ENCODE results near the gene SHISAL1. TPM values are rescaled to one million over a fixed set of nuclear protein-coding genes. Genes with fewer than 3 reads are reported as not detected.

Gene SHISAL1
- total and polyA plus RNA-seq, 2 experiments from 2014 or later, result 0.58 to 2.2 TPM

DNA sequence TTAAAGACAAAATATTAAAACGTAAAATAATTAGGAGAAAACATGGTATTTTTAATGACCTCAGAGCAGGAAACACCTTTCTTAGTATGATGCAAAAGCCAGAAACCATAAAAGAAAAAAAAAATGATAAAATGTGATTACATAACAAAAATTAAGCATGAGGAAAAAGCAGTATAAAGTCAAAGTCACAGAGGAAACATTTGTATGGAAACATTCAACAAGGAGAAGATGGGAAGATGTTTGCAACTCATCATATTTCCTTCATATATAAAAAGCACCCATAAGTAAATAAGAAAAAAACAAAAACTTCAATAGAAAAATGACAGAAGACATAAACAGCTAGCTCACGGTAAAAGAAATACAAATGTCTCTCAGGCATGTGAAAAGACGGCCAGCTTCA lies 17.3 kb downstream of the SHISAL1 start:
- TF ChIP-seq EZH2 (IDR thresholded peaks at IDR 0.05; ENCODE audit: insufficient read depth, poor library complexity, severe bottlenecking) (no peak), EZH2phosphoT487 (IDR thresholded peaks at IDR 0.05; ENCODE audit: insufficient read depth, low read depth) (no peak)
- H3K27ac ChIP-seq, result no peak overlapping the region
- no peak overlapping the region for H3K4me3 ChIP-seq
- H2AFZ ChIP-seq, result no peak overlapping the region
- H3F3A ChIP-seq (ENCODE audit: insufficient read depth), result no peaks in the 10 kb centered on the region
- H3K9me2 ChIP-seq (ENCODE audit: insufficient read depth), result no peaks in the 10 kb centered on the region
- DNase-seq, result no peak
- no peak overlapping the region for H3K9ac ChIP-seq
- no peak overlapping the region for H3K4me2 ChIP-seq (ENCODE audit: unreplicated experiment)
- H3K36me3 ChIP-seq (ENCODE audit: low read depth), result no peaks in the 10 kb centered on the region
- no peaks in the 10 kb centered on the region; the same call in 1 of the 2 replicates for H3K27me3 ChIP-seq (replicated peaks; ENCODE audit: insufficient read depth)
- no peaks in the 10 kb centered on the region for H3K9me3 ChIP-seq (ENCODE audit: low read depth)
- in situ Hi-C loops (cut with MboI), result no loop called here
- 0 out of 2 replicates have a peak, but pooled peaks cover 9% of the 10 kb centered on the region for H3K4me1 ChIP-seq (ENCODE audit: insufficient read depth)
- no peaks in the 10 kb centered on the region for H4K20me1 ChIP-seq (ENCODE audit: insufficient read depth)
- 87 to 88% methylated on average over 3 of the region's 3 CpGs for WGBS, 2 experiments (ENCODE audit: low coverage in 1 of 2, low lambda C conversion rate in 2 of 2, missing lambda C conversion rate in 2 of 2)
- H3K79me2 ChIP-seq (ENCODE audit: insufficient read depth), result no peaks in the 10 kb centered on the region

GRCh38 chr22:44293876-44294275 lies 18.9 kb downstream of the SHISAL1 start:
- in situ Hi-C loops (cut with MboI), result no loop called here
- H3F3A ChIP-seq (ENCODE audit: insufficient read depth), result no peaks in the 10 kb centered on the region
- 64 to 66% methylated on average over 6 of the region's 6 CpGs for WGBS, 2 experiments (ENCODE audit: low coverage in 1 of 2, low lambda C conversion rate in 2 of 2, missing lambda C conversion rate in 2 of 2)
- peaks cover 20% of the 10 kb centered on the region for H3K4me1 ChIP-seq (ENCODE audit: insufficient read depth)
- H2AFZ ChIP-seq, result no peak overlapping the region
- no peak overlapping the region for H3K4me2 ChIP-seq (ENCODE audit: unreplicated experiment)
- H3K9ac ChIP-seq, result no peak overlapping the region
- no peaks in the 10 kb centered on the region for H3K36me3 ChIP-seq (ENCODE audit: low read depth)
- no peaks in the 10 kb centered on the region for H3K27me3 ChIP-seq (replicated peaks; ENCODE audit: insufficient read depth)
- DNase-seq, result no peak
- TF ChIP-seq EZH2phosphoT487 (IDR thresholded peaks at IDR 0.05; ENCODE audit: insufficient read depth, low read depth) (no peak), EZH2 (IDR thresholded peaks at IDR 0.05; ENCODE audit: insufficient read depth, poor library complexity, severe bottlenecking) (no peak)
- H3K9me2 ChIP-seq (ENCODE audit: insufficient read depth), result no peaks in the 10 kb centered on the region
- no peaks in the 10 kb centered on the region for H4K20me1 ChIP-seq (ENCODE audit: insufficient read depth)
- no peaks in the 10 kb centered on the region for H3K9me3 ChIP-seq (ENCODE audit: low read depth)
- no peak overlapping the region for H3K4me3 ChIP-seq
- no peaks in the 10 kb centered on the region for H3K79me2 ChIP-seq (ENCODE audit: insufficient read depth)
- no peak overlapping the region for H3K27ac ChIP-seq

DNA sequence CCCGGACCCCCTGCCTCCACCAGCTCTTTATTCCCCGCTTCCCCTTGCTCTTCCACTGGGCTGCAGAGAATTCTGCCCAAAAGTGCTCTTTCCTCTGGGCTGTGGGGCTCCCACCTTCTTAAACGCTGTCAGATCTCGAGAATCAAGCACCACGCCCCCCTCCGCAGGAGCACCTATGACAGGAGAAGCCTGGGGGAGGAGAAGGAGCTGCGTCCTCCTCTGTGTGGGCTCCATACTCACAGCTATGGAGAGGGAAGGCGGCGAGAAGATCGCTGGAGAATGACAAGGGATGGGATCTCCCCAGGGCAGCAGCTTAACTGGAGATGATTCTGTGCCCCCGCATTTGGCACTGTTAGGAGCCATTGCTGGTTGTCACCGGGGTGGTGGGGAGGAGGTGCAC lies 19.7 kb downstream of the SHISAL1 start:
- H2AFZ ChIP-seq, result no peak overlapping the region
- no peak for DNase-seq
- H3K36me3 ChIP-seq (ENCODE audit: low read depth), result no peaks in the 10 kb centered on the region
- H3F3A ChIP-seq (ENCODE audit: insufficient read depth), result no peaks in the 10 kb centered on the region
- TF ChIP-seq EZH2phosphoT487 (IDR thresholded peaks at IDR 0.05; ENCODE audit: insufficient read depth, low read depth), result no peak
- TF ChIP-seq EZH2 (IDR thresholded peaks at IDR 0.05; ENCODE audit: insufficient read depth, poor library complexity, severe bottlenecking), result no peak
- H3K27ac ChIP-seq, result no peak overlapping the region
- H3K9me2 ChIP-seq (ENCODE audit: insufficient read depth), result no peaks in the 10 kb centered on the region
- in situ Hi-C loops (cut with MboI), result no loop called here
- WGBS, 2 experiments (ENCODE audit: low coverage in 1 of 2, low lambda C conversion rate in 2 of 2, missing lambda C conversion rate in 2 of 2), result 96 to 98% methylated on average over 12 of the region's 12 CpGs
- H3K9me3 ChIP-seq (ENCODE audit: low read depth), result no peaks in the 10 kb centered on the region
- no peak overlapping the region for H3K9ac ChIP-seq
- no peaks in the 10 kb centered on the region for H4K20me1 ChIP-seq (ENCODE audit: insufficient read depth)
- no peak overlapping the region for H3K4me2 ChIP-seq (ENCODE audit: unreplicated experiment)
- H3K4me1 ChIP-seq (ENCODE audit: insufficient read depth), result peaks cover 20% of the 10 kb centered on the region
- H3K79me2 ChIP-seq (ENCODE audit: insufficient read depth), result no peaks in the 10 kb centered on the region
- no peak overlapping the region for H3K4me3 ChIP-seq
- no peaks in the 10 kb centered on the region for H3K27me3 ChIP-seq (replicated peaks; ENCODE audit: insufficient read depth)

DNA sequence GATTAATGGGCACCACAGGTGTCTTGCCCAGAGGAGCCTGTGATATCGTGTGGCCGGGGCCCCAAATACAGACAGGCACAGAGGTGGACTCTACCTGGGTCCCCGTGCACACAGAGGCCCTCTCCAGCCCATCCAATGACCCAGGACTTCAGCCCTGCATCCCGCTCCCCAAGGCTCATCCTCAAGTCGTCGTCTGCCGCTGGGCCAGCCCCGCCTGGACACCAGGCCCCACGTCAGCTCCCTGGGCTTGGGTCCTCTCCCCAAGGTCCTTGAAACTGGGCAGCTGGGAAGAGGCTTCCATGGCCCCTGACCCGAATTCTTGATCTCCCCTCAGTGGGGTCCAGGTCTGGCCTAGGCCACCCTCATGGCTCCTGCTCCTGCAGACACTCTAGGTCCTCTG lies 20.2 kb downstream of the SHISAL1 start:
- Histone ChIP-seq H4K20me1 (ENCODE audit: insufficient read depth) (no peaks in the 10 kb centered on the region), H3K9me3 (ENCODE audit: low read depth) (no peaks in the 10 kb centered on the region), H3K9me2 (ENCODE audit: insufficient read depth) (no peaks in the 10 kb centered on the region), H3K79me2 (ENCODE audit: insufficient read depth) (no peaks in the 10 kb centered on the region), H3K4me3 (no peak overlapping the region), H2AFZ (no peak overlapping the region), H3K9ac (no peak overlapping the region), H3K27me3 (replicated peaks; ENCODE audit: insufficient read depth) (no peaks in the 10 kb centered on the region), H3K36me3 (ENCODE audit: low read depth) (no peaks in the 10 kb centered on the region), H3K27ac (no peak overlapping the region), H3K4me2 (ENCODE audit: unreplicated experiment) (no peak overlapping the region), H3K4me1 (ENCODE audit: insufficient read depth) (peaks cover 20% of the 10 kb centered on the region), H3F3A (ENCODE audit: insufficient read depth) (peaks cover 4% of the 10 kb centered on the region; the same call in 1 of the 2 replicates)
- in situ Hi-C loops (cut with MboI), result no loop called here
- WGBS, 2 experiments (ENCODE audit: low coverage in 1 of 2, low lambda C conversion rate in 2 of 2, missing lambda C conversion rate in 2 of 2), result 96 to 99% methylated on average over 10 of the region's 10 CpGs
- no peak for TF ChIP-seq EZH2phosphoT487 (IDR thresholded peaks at IDR 0.05; ENCODE audit: insufficient read depth, low read depth)
- no peak for DNase-seq
